ENCODE measurements around the gene SLC6A19.
"Not testable (repeated sequence)": the region's sequence is repeated elsewhere in the genome, so short reads cannot be mapped to it uniquely, and the experiment has no call there.

The SLC6A19 gene

DNA sequence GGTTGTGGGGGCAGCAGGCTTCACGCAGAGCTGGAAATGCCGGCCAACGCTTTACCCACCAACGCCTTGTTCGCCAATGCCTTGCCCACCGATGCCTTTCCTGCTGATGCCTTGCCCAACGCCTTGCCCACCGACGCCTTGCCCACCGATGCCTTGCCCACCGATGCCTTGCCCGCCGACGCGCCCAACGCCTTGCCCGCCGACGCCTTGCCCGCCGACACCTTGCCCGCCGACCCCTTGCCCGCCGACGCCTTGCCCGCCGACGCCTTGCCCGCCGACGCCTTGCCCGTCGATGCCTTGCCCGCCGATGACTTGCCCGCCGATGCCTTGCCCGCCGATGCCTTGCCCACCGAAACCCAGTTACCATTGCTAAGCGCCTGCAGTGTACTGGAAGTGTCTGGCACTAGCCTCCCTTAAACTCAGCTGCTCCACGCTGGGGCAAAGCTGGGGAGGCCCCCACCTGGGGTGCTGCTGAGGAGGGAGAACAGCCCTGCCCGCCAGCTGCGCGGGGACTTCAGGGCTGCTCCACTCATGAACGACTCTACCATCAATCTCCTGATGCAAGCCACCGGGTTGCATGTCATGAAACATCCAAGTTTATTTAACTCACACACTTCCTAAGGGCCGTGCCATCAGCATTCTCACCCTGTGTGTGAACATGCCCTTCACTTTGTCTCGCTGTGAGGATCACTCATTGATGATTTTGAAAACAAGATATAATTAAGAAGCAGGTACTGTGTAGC is 25.6 kb downstream of the SLC6A19 start:
- TF ChIP-seq, protein P1, sequence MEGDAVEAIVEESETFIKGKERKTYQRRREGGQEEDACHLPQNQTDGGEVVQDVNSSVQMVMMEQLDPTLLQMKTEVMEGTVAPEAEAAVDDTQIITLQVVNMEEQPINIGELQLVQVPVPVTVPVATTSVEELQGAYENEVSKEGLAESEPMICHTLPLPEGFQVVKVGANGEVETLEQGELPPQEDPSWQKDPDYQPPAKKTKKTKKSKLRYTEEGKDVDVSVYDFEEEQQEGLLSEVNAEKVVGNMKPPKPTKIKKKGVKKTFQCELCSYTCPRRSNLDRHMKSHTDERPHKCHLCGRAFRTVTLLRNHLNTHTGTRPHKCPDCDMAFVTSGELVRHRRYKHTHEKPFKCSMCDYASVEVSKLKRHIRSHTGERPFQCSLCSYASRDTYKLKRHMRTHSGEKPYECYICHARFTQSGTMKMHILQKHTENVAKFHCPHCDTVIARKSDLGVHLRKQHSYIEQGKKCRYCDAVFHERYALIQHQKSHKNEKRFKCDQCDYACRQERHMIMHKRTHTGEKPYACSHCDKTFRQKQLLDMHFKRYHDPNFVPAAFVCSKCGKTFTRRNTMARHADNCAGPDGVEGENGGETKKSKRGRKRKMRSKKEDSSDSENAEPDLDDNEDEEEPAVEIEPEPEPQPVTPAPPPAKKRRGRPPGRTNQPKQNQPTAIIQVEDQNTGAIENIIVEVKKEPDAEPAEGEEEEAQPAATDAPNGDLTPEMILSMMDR (IDR thresholded peaks at IDR 0.05; ENCODE audit: low read depth, low read length, missing control alignments): no peak
- H3K4me3 ChIP-seq (replicated peaks; ENCODE audit: low read depth, low read length): no peak overlapping the region
- no peak for DNase-seq (ENCODE audit: extremely low read depth, low read depth)

DNA sequence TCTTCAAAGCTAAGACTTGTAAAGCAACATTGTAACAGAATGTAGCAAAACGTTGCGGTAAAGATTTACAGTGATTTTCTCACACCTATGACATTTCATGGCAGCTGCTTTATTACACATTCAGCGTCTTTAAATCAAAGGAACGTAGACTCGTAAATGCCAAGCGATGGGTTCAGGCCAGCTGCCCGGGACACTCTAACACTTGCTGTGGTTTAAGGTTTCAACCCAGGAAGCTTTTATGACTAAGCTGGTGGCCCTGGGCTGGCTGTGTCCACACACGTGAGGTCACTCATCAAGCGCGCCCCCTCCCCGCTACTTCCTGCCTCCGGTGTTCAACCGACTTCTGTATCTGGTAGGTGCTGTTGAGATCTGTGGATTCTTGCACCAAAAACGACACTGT is 26.3 kb downstream of the SLC6A19 start:
- TF ChIP-seq, protein P1 (IDR thresholded peaks at IDR 0.05; ENCODE audit: low read depth, low read length, missing control alignments): no peak
- no peak for DNase-seq (ENCODE audit: extremely low read depth, low read depth)
- H3K4me3 ChIP-seq (replicated peaks; ENCODE audit: low read depth, low read length): no peak overlapping the region

DNA sequence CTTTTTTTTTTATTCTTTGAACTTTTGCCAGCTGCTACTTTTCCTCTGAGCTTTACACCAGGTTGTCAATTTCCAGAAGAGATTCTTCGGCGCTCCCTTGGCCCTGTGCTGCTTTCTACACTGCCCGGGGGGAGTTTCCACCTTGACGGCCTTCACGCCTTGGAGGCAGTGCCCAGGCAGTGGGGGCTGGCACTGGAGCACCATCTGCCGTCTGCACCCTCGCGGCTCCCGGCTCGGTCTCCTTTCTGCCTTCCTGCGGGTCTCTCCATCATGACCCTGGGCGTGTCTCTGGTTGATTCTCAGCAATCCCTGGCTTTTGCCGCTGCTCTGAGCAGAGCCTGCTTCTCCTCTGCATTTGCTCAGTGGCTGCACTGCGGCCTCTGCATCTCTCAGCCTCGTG is 26.7 kb downstream of the SLC6A19 start:
- TF ChIP-seq, protein P1 (IDR thresholded peaks at IDR 0.05; ENCODE audit: low read depth, low read length, missing control alignments): no peak
- no peak overlapping the region for H3K4me3 ChIP-seq (replicated peaks; ENCODE audit: low read depth, low read length)
- no peak for DNase-seq (ENCODE audit: extremely low read depth, low read depth)

DNA sequence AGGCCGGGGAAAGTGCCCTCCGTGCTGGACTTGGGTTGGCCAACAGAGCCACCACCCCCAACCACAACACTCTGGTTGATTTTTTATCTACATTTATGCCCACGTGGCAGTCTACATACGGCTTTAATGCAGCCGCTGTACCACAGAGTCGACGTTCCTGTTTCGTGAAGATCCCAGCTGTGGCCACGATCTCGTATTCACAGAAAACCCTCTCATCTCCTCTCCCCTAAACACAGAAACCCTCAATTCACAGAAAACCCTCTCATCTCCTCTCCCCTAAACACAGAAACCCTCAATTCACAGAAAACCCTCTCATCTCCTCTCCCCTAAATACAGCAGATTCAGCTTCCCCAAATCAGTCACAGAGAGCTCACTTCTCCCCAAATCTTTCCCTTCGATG is 27.6 kb downstream of the SLC6A19 start:
- H3K4me3 ChIP-seq (replicated peaks; ENCODE audit: low read depth, low read length); DNase-seq (ENCODE audit: extremely low read depth, low read depth): not testable (repeated sequence)

DNA sequence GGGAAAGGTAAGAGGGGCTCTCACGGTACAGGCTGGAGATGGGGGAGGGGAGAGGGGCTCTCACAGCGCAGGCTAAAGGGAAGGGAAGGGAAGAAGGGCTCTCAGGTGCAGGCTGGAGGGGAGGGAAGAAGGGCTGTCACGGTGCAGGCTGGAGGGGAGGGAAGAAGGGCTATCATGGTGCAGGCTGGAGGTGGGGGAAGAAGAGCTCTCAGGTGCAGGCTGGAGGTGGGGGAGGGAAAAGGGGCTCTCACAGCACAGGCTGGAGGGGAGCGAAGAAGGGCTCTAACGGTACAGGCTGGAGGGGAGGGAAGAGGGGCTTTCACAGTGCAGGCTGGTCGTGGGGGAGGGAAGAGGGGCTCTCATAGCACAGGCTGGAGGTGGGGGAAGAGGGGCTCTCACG is 28.4 kb downstream of the SLC6A19 start:
- TF ChIP-seq, protein P1 (IDR thresholded peaks at IDR 0.05; ENCODE audit: low read depth, low read length, missing control alignments): no peak
- no peak for DNase-seq (ENCODE audit: extremely low read depth, low read depth)

DNA sequence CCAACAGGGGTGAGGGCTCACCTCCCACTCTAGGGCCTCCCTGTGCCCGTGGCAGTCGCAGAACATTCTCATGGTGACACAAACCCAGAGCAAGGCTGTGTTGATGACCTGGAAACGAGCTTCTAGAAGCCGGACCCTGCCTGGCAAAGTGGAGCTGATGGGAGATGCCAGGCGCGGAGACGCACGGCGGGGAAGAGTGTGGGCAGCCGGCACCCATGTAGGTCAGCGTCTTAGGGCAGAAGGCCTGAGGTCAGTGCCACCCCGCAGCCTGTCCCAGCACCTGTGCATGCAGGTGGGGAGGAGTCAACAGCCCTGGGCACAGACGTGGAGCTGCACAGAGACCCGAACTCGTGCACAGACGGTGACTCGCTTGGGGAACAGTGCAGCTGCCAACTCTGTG is 29.2 kb downstream of the SLC6A19 start:
- TF ChIP-seq, protein P1 (IDR thresholded peaks at IDR 0.05; ENCODE audit: low read depth, low read length, missing control alignments): no peak
- H3K4me3 ChIP-seq (replicated peaks; ENCODE audit: low read depth, low read length): no peak overlapping the region

More for the DNA sequence above, 28.4 kb downstream of the SLC6A19 start:
- no peak overlapping the region for H3K4me3 ChIP-seq (replicated peaks; ENCODE audit: low read depth, low read length)

DNA sequence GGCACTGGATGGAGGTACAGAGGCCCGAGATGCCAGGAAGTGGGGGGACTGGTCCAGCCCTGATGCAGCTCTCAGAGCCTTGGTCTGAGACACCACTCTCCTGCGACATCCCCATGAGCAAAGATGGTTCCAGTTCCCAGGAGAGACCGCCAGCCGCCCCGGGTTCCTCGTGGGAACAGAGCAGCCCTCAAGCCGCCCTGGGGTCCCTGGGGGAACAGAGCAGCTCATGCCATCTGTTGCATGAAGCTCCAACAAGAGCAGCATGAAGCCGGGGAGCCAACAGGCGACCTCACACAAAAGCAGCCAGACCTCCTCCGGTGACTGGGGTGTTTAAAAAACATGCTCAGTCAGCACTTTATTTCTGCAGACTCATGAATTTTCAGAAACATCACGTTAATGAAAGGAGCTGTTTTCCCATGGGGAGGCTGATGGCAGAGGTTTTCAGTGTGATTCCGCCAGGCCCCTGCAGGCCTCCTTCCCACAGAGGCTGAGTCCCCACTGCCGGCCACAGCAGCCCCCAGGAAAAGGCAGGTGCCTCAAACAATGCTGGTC is 30.0 kb downstream of the SLC6A19 start:
- H3K4me3 ChIP-seq (replicated peaks; ENCODE audit: low read depth, low read length): no peak overlapping the region
- DNase-seq (ENCODE audit: extremely low read depth, low read depth): no peak

More for the DNA sequence above, 29.2 kb downstream of the SLC6A19 start:
- no peak for DNase-seq (ENCODE audit: extremely low read depth, low read depth)

More for the DNA sequence above, 30.0 kb downstream of the SLC6A19 start:
- TF ChIP-seq, protein P1 (IDR thresholded peaks at IDR 0.05; ENCODE audit: low read depth, low read length, missing control alignments): no peak

Data from HFF-Myc (cell line).